Endothelial cell of umbilical vein (primary cell): ENCODE data around the gene TMTC4.

Experiments used
- CTCF ChIP-seq, 2 donors: IDR thresholded peaks; 1 replicate in 1 of 2; 2 replicates in 1 of 2; pipeline ENCODE4 v1.5.1; 2011; ENCODE audit warnings: low read length in 2 of 2, mild to moderate bottlenecking in 2 of 2, moderate library complexity in 2 of 2, control low read depth in 1 of 2, inconsistent platforms in 1 of 2, low read depth in 1 of 2; ENCODE audit not compliant: insufficient read depth in 1 of 2; ENCODE audit errors: extremely low read depth in 1 of 2
- EZH2 ChIP-seq: IDR thresholded peaks from 2 replicates; pipeline ENCODE4 v1.6.1; 2012; ENCODE audit warnings: borderline replicate concordance, low read depth, mild to moderate bottlenecking, moderate library complexity, low read length, inconsistent platforms; ENCODE audit not compliant: severe bottlenecking
- FOS ChIP-seq: IDR thresholded peaks from 2 replicates; pipeline ENCODE4 v1.6.1; 2011; ENCODE audit warnings: mild to moderate bottlenecking, low read length, moderate library complexity, borderline replicate concordance; ENCODE audit not compliant: insufficient read depth
- GATA2 ChIP-seq: IDR thresholded peaks from 2 replicates; pipeline ENCODE4 v1.7.0; 2011; ENCODE audit warnings: low read depth, mild to moderate bottlenecking, moderate library complexity, mixed read lengths, low read length; ENCODE audit not compliant: insufficient read length, insufficient read depth
- JUN ChIP-seq: IDR thresholded peaks from 2 replicates; pipeline ENCODE4 v1.6.1; 2011; ENCODE audit warnings: borderline replicate concordance, low read depth; ENCODE audit not compliant: insufficient read length, insufficient read depth
- MAX ChIP-seq: IDR thresholded peaks from 2 replicates; pipeline ENCODE4 v1.6.1; 2011; ENCODE audit not compliant: insufficient read depth, insufficient read length
- MYC ChIP-seq: IDR thresholded peaks from one replicate; pipeline ENCODE4 v1.6.1; 2011; ENCODE audit warnings: mild to moderate bottlenecking, low read depth, low read length
- POLR2A ChIP-seq: IDR thresholded peaks from 2 replicates; pipeline ENCODE4 v1.6.1; 2012; ENCODE audit warnings: low read depth, mild to moderate bottlenecking, control low read depth, low read length
- POLR2AphosphoS5 ChIP-seq: IDR thresholded peaks from 2 replicates; pipeline ENCODE4 v1.6.1; 2012; ENCODE audit warnings: low read depth, mild to moderate bottlenecking, control low read depth, low read length, moderate library complexity; ENCODE audit not compliant: insufficient read depth

- TF ChIP-seq CTCF (IDR thresholded peaks at IDR 0.05; ENCODE audit: extremely low read depth in 1 of 2, insufficient read depth in 1 of 2, low read depth in 1 of 2, low read length in 2 of 2): no peak
- TF ChIP-seq MAX: no peak
- TF ChIP-seq EZH2: no peak
- TF ChIP-seq POLR2AphosphoS5: no peak
- no peak for TF ChIP-seq POLR2A
- TF ChIP-seq MYC: no peak
- no peak for TF ChIP-seq FOS
- no peak for TF ChIP-seq JUN
- no peak for TF ChIP-seq GATA2
Observed at GRCh38 chr13:100664171-100664900, 10.3 kb downstream of the TMTC4 start.
